Mucosa of descending colon (tissue), 3 donors: ENCODE data around the gene TRAK1. TPM values are rescaled to one million over a fixed set of nuclear protein-coding genes. Genes with fewer than 3 reads are reported as not detected.
"Not testable (repeated sequence)": the region's sequence is repeated elsewhere in the genome, so short reads cannot be mapped to it uniquely, and the experiment has no call there.

Source experiments
- ATAC-seq: fragments of 200-7000 bp; cut with Tn5 transposase; one replicate; pipeline ENCODE4 v1.9.1; 2020; ENCODE audit warnings: mild to moderate bottlenecking, moderate library complexity
- DNase-seq, 3 donors: peaks; one replicate each; pipeline ENCODE4 v3.0.0-alpha.2; 2020
- H3K36me3 ChIP-seq: fragments of 200-600 bp; one replicate; pipeline ENCODE4 v1.8.0; 2021; ENCODE audit warnings: low read depth, mild to moderate bottlenecking
- H3K4me1 ChIP-seq: fragments of 200-600 bp; one replicate; pipeline ENCODE4 v1.8.0; 2021; ENCODE audit warnings: low read depth, mild to moderate bottlenecking
- H3K4me3 ChIP-seq: fragments of 200-600 bp; one replicate; pipeline ENCODE4 v1.8.0; 2021; ENCODE audit warnings: mild to moderate bottlenecking
- H3K9me3 ChIP-seq: fragments of 200-600 bp; one replicate; pipeline ENCODE4 v1.8.0; 2021; ENCODE audit warnings: mild to moderate bottlenecking
- CTCF ChIP-seq: fragments of 200-600 bp; IDR thresholded peaks from one replicate; pipeline ENCODE4 v1.8.0; 2022; ENCODE audit warnings: antibody characterized with exemption, mild to moderate bottlenecking
- intact Hi-C, 2 donors: fragments of 100-400 bp; cut with DNase I in 1 of 2; cut with micrococcal nuclease in 1 of 2; formaldehyde crosslinking; loops; one replicate each; pipeline versions ENCODE4 v1.11.0 to v1.11.1; 2022; cut with DNase I, micrococcal nuclease
- long read RNA-seq, 2 donors: library from polyadenylated mRNA; unstranded; transcript quantifications; one replicate each; pipeline ENCODE4 v2.0.0, GENCODE V29; 2019 to 2021
- total RNA-seq, 3 donors: library from RNA; stranded (reverse); fragmentation: NEBNext Ultra II Directional in 2 of 3; extraction: Animal tissue kit (Norgen Biotek cat#: 25700) in 2 of 3; gene quantifications; one replicate each; pipeline versions ENCODE4 v1.2.1 to v1.2.4, GENCODE V29; 2021 to 2023
- donor health status: DM: no; HTN: no; CAD: no; lungs with moderate emphysema.
- donor health status: DM: no; HTN: no; CAD: no.
- donor health status: DM: no; HTN: yes; CAD: no.

TRAK1 gene
- total RNA-seq = 100 to 1,000 TPM in 1 of 3 donors, 10 to 100 TPM in 2; 61.8 to 104 (median 83.4) TPM
- long read RNA-seq, donor 1, partial matches to known transcripts = 21 of 64 reads
- long read RNA-seq, donor 1, other reads (novel, unspliced or antisense) = 43 of 64 reads
- long read RNA-seq, donor 2, full-length matches to known transcripts = 3 of 21 reads
- long read RNA-seq, donor 2, partial matches to known transcripts = 4 of 21 reads
- long read RNA-seq, donor 2, other reads (novel, unspliced or antisense) = 14 of 21 reads

- no peaks in the 10 kb centered on the region for H3K36me3 ChIP-seq
- TF ChIP-seq CTCF = no peak
- peak; percentile 30 for ATAC-seq
- no peaks in the 10 kb centered on the region for H3K9me3 ChIP-seq
- H3K4me3 ChIP-seq = no peak within 1 kb of the TSS
- intact Hi-C loops = no loop called here
- DNase-seq = no peak
- H3K4me1 ChIP-seq = peaks cover 3% of the 10 kb centered on the region
Observed at GRCh38 chr3:42090973-42091731, at the start of gene TRAK1. TRAK1 (plus strand) TSS chr3:42091357; CDS start chr3:42091470, 113 bp downstream.

- Histone ChIP-seq H3K4me1 (peaks cover 25% of the 10 kb centered on the region), H3K36me3 (no peaks in the 10 kb centered on the region), H3K9me3 (no peaks in the 10 kb centered on the region), H3K4me3 (no peak overlapping the region)
- intact Hi-C loops = no loop called here
- peak; percentile 19 for ATAC-seq
- no peak for DNase-seq
- TF ChIP-seq CTCF = no peak
Observed at GRCh38 chr3:42042747-42043098, 48.4 kb upstream of the TRAK1 start.

GRCh38 chr3:42043099-42043813 is 47.9 kb upstream of the TRAK1 start:
- ATAC-seq (peak; percentile 39), DNase-seq (no peak)
- Histone ChIP-seq H3K36me3 (no peaks in the 10 kb centered on the region), H3K4me1 (peaks cover 25% of the 10 kb centered on the region), H3K4me3 (no peak overlapping the region), H3K9me3 (no peaks in the 10 kb centered on the region)
- TF ChIP-seq CTCF = no peak
- intact Hi-C loops = no loop called here

GRCh38 chr3:42045708-42046243 is 45.4 kb upstream of the TRAK1 start:
- no peaks in the 10 kb centered on the region for H3K9me3 ChIP-seq
- DNase-seq (no peak), ATAC-seq (peak; percentile 67)
- intact Hi-C loops = no loop called here
- peaks cover 32% of the 10 kb centered on the region for H3K4me1 ChIP-seq
- no peak for TF ChIP-seq CTCF
- H3K4me3 ChIP-seq = no peak overlapping the region
- no peaks in the 10 kb centered on the region for H3K36me3 ChIP-seq

- H3K9me3 ChIP-seq, ATAC-seq, H3K4me3 ChIP-seq, DNase-seq, intact Hi-C loops, H3K36me3 ChIP-seq: not testable (repeated sequence)
- peaks cover 47% of the 10 kb centered on the region for H3K4me1 ChIP-seq
Observed at GRCh38 chr3:42048526-42048925, 42.6 kb upstream of the TRAK1 start.
